PC-3 (cell line): Measurements from ENCODE around the gene SLC7A10. TPM values are rescaled to one million over a fixed set of nuclear protein-coding genes. Genes with fewer than 3 reads are reported as not detected.

Experiments
- ATAC-seq: fragments of 200-7000 bp; cut with Tn5 transposase; 2 replicates; pipeline ENCODE4 v1.9.1; 2020; ENCODE audit warnings: mild to moderate bottlenecking, moderate library complexity
- BruUV-seq: library from RNA; stranded (reverse); fragments of 400-500 nt; replicated peaks from 2 replicates; lab custom pipeline; 2021; lab: Mats Ljungman, UMichigan
- CTCF ChIA-PET: fragments of 300-600 bp; sonication (Branson Sonifier 250); formaldehyde crosslinking; loops from one replicate; lab custom pipeline; 2022; ENCODE audit warnings: antibody characterized with exemption; lab: Charles Lee
- POLR2A ChIA-PET: fragments of 300-600 bp; sonication (Branson Sonifier 250); formaldehyde crosslinking; loops from one replicate; lab custom pipeline; 2022; ENCODE audit warnings: antibody characterized with exemption; ENCODE audit not compliant: unreplicated experiment; lab: Charles Lee
- DNase-seq: peaks from one replicate; pipeline ENCODE4 v3.0.0-alpha.2; 2015
- H2AFZ ChIP-seq: fragments of 300-600 bp; sonication (generic); 2 replicates; pipeline ENCODE4 v1.6.0; 2016; ENCODE audit warnings: antibody characterized with exemption, low read length
- H3F3A ChIP-seq: fragments of 300-600 bp; sonication (generic); one replicate; pipeline ENCODE4 v1.6.0; 2017; ENCODE audit warnings: antibody characterized with exemption, low read length, control low read depth, mild to moderate bottlenecking; ENCODE audit not compliant: unreplicated experiment
- H3K27ac ChIP-seq: fragments of 300-600 bp; sonication (generic); 2 replicates; pipeline ENCODE4 v1.5.1; 2016; ENCODE audit warnings: mild to moderate bottlenecking, low read length
- H3K27me3 ChIP-seq: fragments of 300-600 bp; sonication (generic); 2 replicates; pipeline ENCODE4 v1.6.1; 2016; ENCODE audit warnings: low read length, mixed read lengths
- H3K36me3 ChIP-seq: fragments of 300-600 bp; sonication (generic); 2 replicates; pipeline ENCODE4 v1.6.1; 2016; ENCODE audit warnings: low read depth, mixed run types, low read length, mixed read lengths
- H3K4me1 ChIP-seq: fragments of 300-600 bp; sonication (generic); 2 replicates; pipeline ENCODE4 v1.5.1; 2016; ENCODE audit warnings: low read length; ENCODE audit not compliant: insufficient read depth
- H3K4me2 ChIP-seq: fragments of 300-600 bp; sonication (generic); 2 replicates; pipeline ENCODE4 v1.6.0; 2016; ENCODE audit warnings: low read length
- H3K4me3 ChIP-seq: fragments of 300-600 bp; sonication (generic); 2 replicates; pipeline ENCODE4 v1.5.1; 2016; ENCODE audit warnings: mild to moderate bottlenecking, low read length, mixed read lengths
- H3K79me2 ChIP-seq: fragments of 300-600 bp; sonication (generic); 2 replicates; pipeline ENCODE4 v1.6.1; 2017; ENCODE audit warnings: low read length, mixed read lengths
- H3K9ac ChIP-seq: fragments of 300-600 bp; sonication (generic); 2 replicates; pipeline ENCODE4 v1.6.0; 2016; ENCODE audit warnings: mild to moderate bottlenecking, low read length
- H3K9me2 ChIP-seq: fragments of 300-600 bp; sonication (generic); replicated peaks from 2 replicates; pipeline ENCODE4 v1.6.1; 2016; ENCODE audit warnings: mixed run types, low read length, mixed read lengths
- H3K9me3 ChIP-seq: fragments of 300-600 bp; sonication (generic); 2 replicates; pipeline ENCODE4 v1.6.1; 2016; ENCODE audit warnings: low read length, mixed read lengths
- H4K20me1 ChIP-seq: fragments of 300-600 bp; sonication (generic); 2 replicates; pipeline ENCODE4 v1.6.1; 2016; ENCODE audit warnings: low read length, mixed read lengths
- EZH2 ChIP-seq: fragments of 300-600 bp; sonication (generic); IDR thresholded peaks from one replicate; pipeline ENCODE4 v1.6.1; 2017; ENCODE audit warnings: antibody characterized with exemption, mild to moderate bottlenecking, low read length; ENCODE audit not compliant: unreplicated experiment
- EZH2phosphoT487 ChIP-seq: fragments of 300-600 bp; sonication (generic); IDR thresholded peaks from 2 replicates; pipeline ENCODE4 v1.6.1; 2018; ENCODE audit warnings: mild to moderate bottlenecking, antibody characterized with exemption, low read length, borderline replicate concordance
- intact Hi-C: fragments of 100-400 bp; cut with micrococcal nuclease; formaldehyde crosslinking; loops from 2 replicates; pipeline ENCODE4 v1.9.0; 2023
- total RNA-seq: library from RNA; depleted of rRNA; stranded (reverse); fragments of >200 nt; gene quantifications from 2 replicates; pipeline ENCODE4 v1.2.3, GENCODE V29; 2014
- TF ChIP-seq, protein P1 (sequence below): fragments of 300-600 bp; sonication (generic); conservative IDR thresholded peaks from 2 replicates; pipeline ENCODE4 v1.5.1; 2017; ENCODE audit warnings: antibody characterized with exemption, low read depth, mild to moderate bottlenecking, low read length

Gene SLC7A10
- total RNA-seq, 1 experiment from 2014 or later: not detected

DNA sequence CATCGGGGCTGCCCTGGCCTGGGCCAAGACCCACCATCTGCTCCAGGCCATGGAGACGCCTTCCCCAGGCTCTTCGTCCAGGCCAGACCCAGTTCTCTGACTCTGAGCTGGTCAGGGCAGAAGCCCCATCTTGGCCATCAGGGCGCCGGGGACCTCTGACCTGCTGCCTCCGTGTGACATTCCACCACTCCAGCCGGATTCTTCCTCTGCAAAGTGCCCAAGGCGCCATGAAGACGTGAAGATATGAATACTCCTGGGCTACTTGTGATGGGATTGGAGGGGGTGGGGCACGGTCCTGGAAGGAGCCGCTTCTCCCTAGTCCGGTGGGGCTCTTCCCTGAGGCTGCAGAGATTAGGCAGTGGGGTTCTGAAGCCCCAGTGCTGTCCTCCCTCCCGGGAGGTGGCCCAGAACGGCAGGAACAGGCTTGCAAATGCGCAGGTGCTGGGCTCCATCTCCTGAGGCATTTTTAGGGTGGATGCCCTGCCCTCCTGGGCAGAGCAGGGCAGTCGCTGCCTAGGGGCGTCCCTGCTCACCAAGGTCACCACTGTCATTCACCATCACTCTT, 26.0 kb upstream of the SLC7A10 start:
- no peaks in the 10 kb centered on the region for H3F3A ChIP-seq
- ChIA-PET CTCF (no interaction called here), POLR2A (no interaction called here)
- no peaks in the 10 kb centered on the region for H4K20me1 ChIP-seq
- H2AFZ ChIP-seq: no peak overlapping the region
- no peaks in the 10 kb centered on the region for H3K36me3 ChIP-seq
- no peak overlapping the region for H3K4me2 ChIP-seq
- ATAC-seq: no peak
- H3K9ac ChIP-seq: no peak overlapping the region
- H3K79me2 ChIP-seq: no peaks in the 10 kb centered on the region
- DNase-seq: no peak
- no peak overlapping the region for H3K27ac ChIP-seq
- H3K4me3 ChIP-seq: no peak overlapping the region
- H3K4me1 ChIP-seq: no peaks in the 10 kb centered on the region
- no TSS peak for BruUV-seq
- intact Hi-C loops: no loop called here
- no peaks in the 10 kb centered on the region for H3K27me3 ChIP-seq
- H3K9me2 ChIP-seq: no peaks in the 10 kb centered on the region
- H3K9me3 ChIP-seq: no peaks in the 10 kb centered on the region
- TF ChIP-seq EZH2phosphoT487 (no peak), EZH2 (no peak)
- TF ChIP-seq, protein P1, sequence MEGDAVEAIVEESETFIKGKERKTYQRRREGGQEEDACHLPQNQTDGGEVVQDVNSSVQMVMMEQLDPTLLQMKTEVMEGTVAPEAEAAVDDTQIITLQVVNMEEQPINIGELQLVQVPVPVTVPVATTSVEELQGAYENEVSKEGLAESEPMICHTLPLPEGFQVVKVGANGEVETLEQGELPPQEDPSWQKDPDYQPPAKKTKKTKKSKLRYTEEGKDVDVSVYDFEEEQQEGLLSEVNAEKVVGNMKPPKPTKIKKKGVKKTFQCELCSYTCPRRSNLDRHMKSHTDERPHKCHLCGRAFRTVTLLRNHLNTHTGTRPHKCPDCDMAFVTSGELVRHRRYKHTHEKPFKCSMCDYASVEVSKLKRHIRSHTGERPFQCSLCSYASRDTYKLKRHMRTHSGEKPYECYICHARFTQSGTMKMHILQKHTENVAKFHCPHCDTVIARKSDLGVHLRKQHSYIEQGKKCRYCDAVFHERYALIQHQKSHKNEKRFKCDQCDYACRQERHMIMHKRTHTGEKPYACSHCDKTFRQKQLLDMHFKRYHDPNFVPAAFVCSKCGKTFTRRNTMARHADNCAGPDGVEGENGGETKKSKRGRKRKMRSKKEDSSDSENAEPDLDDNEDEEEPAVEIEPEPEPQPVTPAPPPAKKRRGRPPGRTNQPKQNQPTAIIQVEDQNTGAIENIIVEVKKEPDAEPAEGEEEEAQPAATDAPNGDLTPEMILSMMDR: no peak

DNA sequence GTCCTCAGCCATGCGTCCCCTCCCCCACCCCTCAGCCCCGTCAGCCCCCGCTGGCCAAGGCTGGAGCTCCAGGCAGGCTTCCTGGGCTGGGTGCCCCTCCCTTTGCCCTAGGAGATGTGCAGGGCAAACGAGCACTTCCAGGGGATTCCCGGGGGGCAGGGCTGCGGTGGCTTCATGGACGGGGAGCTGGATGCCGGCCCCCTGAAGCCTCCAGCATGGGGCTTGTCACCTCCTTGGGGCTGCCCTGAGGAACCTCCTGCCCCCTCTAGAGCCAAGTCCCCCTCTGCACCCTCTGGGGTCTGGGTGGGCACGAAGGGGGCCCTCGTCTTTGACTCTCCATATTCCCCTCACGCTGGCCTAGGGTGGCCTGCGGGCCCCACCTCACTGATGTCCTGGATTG, 25.4 kb upstream of the SLC7A10 start:
- no peaks in the 10 kb centered on the region for H3F3A ChIP-seq
- no peaks in the 10 kb centered on the region for H3K27me3 ChIP-seq
- ChIA-PET CTCF (no interaction called here), POLR2A (no interaction called here)
- no peaks in the 10 kb centered on the region for H3K9me3 ChIP-seq
- H2AFZ ChIP-seq: no peak overlapping the region
- H4K20me1 ChIP-seq: no peaks in the 10 kb centered on the region
- TF ChIP-seq EZH2phosphoT487 (no peak), EZH2 (no peak)
- TF ChIP-seq, protein P1: no peak
- ATAC-seq: no peak
- no peaks in the 10 kb centered on the region for H3K36me3 ChIP-seq
- no peak overlapping the region for H3K4me2 ChIP-seq
- H3K9me2 ChIP-seq: no peaks in the 10 kb centered on the region
- H3K79me2 ChIP-seq: no peaks in the 10 kb centered on the region
- intact Hi-C loops: no loop called here
- no peak overlapping the region for H3K9ac ChIP-seq
- DNase-seq: no peak
- BruUV-seq: no TSS peak
- no peak overlapping the region for H3K27ac ChIP-seq
- H3K4me1 ChIP-seq: no peaks in the 10 kb centered on the region
- H3K4me3 ChIP-seq: no peak overlapping the region

DNA sequence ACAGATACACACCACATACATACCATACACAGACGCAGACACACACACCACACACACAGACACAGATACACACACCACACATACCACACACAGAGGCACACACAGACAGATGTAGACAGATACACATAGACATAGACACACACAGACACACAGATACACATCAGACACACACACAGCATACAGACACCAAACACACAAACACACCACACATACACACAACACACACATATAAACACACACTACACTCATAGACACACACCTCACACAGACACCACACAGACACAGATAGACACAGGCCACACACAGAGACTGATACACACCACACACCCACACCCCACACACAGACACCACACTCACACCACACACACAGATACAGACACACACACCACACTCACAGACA, 24.9 kb upstream of the SLC7A10 start:
- CTCF ChIA-PET: no interaction called here
- intact Hi-C loops: no loop called here

More for the DNA sequence above, 24.9 kb upstream of the SLC7A10 start:
- Histone ChIP-seq H3K9me2 (no peaks in the 10 kb centered on the region), H3K79me2 (no peaks in the 10 kb centered on the region), H3K36me3 (no peaks in the 10 kb centered on the region), H3K4me2 (no peak overlapping the region), H3K9me3 (no peaks in the 10 kb centered on the region), H2AFZ (no peak overlapping the region), H3F3A (no peaks in the 10 kb centered on the region), H3K27me3 (no peaks in the 10 kb centered on the region), H3K4me3 (no peak overlapping the region), H4K20me1 (no peaks in the 10 kb centered on the region), H3K4me1 (no peaks in the 10 kb centered on the region), H3K9ac (no peak overlapping the region), H3K27ac (no peak overlapping the region)
- DNase-seq (no peak), ATAC-seq (no peak)
- TF ChIP-seq EZH2 (no peak), EZH2phosphoT487 (no peak)
- TF ChIP-seq, protein P1: no peak
- BruUV-seq: no TSS peak
- POLR2A ChIA-PET: no interaction called here
